ENCODE measurements around the gene NHLRC4. TPM values are rescaled to one million over a fixed set of nuclear protein-coding genes. Genes with fewer than 3 reads are reported as not detected.
A peak's percentile ranks its signal among the peaks of the same experiment; 100 is the strongest.

The NHLRC4 gene
- total and polyA plus RNA-seq, 2 of the 13 experiments (the other 11 are each of a cell fraction or from before 2014, with no cell fraction given), result 0.40 to 0.59 TPM

GRCh38 chr16:589658-590187, 22.9 kb downstream of the NHLRC4 start, which contains the start of gene RAB40C:
RAB40C (plus strand) TSS chr16:590066; CDS start chr16:590292, 226 bp downstream.
- BruUV-seq (replicated peaks), result no TSS peak
- Histone ChIP-seq H3K27ac (ENCODE audit: extremely low read length, insufficient read depth, low read length) (peak within 1 kb of the TSS; percentile 99), H3K27me3 (ENCODE audit: control insufficient read depth in 1 of 2, insufficient read depth in 2 of 2, low read length in 2 of 2) (no peaks in the 10 kb centered on the region), H3K36me3 (replicated peaks in 1 of 2; ENCODE audit: control insufficient read depth in 1 of 2, insufficient read depth in 2 of 2, low read length in 2 of 2) (0 out of 5 replicates have a peak, but pooled peaks cover 0 to 3% of the 10 kb centered on the region in 2 experiments), H4K20me1 (ENCODE audit: insufficient read depth, low read length) (peaks cover 14% of the 10 kb centered on the region; the same call in 1 of the 2 replicates), H3K4me3 (replicated peaks in 1 of 3; ENCODE audit: insufficient read depth in 1 of 3, low read depth in 2 of 3, low read length in 3 of 3) (peak within 1 kb of the TSS; percentile 94 to 96 (median 96)), H3K4me1 (ENCODE audit: insufficient read depth, low read length) (peaks cover 68% of the 10 kb centered on the region), H3K9ac (ENCODE audit: insufficient read depth, low read depth, low read length) (peak within 1 kb of the TSS; percentile 97), H3K9me3 (ENCODE audit: low read length) (no peaks in the 10 kb centered on the region), H2AFZ (ENCODE audit: low read length) (no peak within 1 kb of the TSS), H3K79me2 (ENCODE audit: insufficient read depth, low read length) (peaks cover 44% of the 10 kb centered on the region), H3K4me2 (ENCODE audit: low read depth, low read length) (peak within 1 kb of the TSS; percentile 95)
- peak; percentile 23 for FAIRE-seq
- DNase-seq (ENCODE audit: low spot score), result peak; percentile 93
- ChIA-PET POLR2A (no interaction called here), CTCF (ENCODE audit: low intra/inter-chr PET ratio, low total read pairs) (no interaction called here)
- 0% methylated on average over 15 of the region's 67 CpGs for WGBS (ENCODE audit: low lambda C conversion rate)
- in situ Hi-C loops (cut with HindIII; ENCODE audit: extremely low pct_ligation_motif_present, low pct_unique_long_range_greater_than_20kb) (no loop called here), intact Hi-C loops (cut with micrococcal nuclease; ENCODE audit: unreplicated experiment) (loop anchor here (10.0 kb wide), 1 partner anchor 55 kb away; the partner anchor contains the start of genes MCRIP2 and WDR90)
- ATAC-seq, result peak; percentile 79
- TF ChIP-seq, protein P1, sequence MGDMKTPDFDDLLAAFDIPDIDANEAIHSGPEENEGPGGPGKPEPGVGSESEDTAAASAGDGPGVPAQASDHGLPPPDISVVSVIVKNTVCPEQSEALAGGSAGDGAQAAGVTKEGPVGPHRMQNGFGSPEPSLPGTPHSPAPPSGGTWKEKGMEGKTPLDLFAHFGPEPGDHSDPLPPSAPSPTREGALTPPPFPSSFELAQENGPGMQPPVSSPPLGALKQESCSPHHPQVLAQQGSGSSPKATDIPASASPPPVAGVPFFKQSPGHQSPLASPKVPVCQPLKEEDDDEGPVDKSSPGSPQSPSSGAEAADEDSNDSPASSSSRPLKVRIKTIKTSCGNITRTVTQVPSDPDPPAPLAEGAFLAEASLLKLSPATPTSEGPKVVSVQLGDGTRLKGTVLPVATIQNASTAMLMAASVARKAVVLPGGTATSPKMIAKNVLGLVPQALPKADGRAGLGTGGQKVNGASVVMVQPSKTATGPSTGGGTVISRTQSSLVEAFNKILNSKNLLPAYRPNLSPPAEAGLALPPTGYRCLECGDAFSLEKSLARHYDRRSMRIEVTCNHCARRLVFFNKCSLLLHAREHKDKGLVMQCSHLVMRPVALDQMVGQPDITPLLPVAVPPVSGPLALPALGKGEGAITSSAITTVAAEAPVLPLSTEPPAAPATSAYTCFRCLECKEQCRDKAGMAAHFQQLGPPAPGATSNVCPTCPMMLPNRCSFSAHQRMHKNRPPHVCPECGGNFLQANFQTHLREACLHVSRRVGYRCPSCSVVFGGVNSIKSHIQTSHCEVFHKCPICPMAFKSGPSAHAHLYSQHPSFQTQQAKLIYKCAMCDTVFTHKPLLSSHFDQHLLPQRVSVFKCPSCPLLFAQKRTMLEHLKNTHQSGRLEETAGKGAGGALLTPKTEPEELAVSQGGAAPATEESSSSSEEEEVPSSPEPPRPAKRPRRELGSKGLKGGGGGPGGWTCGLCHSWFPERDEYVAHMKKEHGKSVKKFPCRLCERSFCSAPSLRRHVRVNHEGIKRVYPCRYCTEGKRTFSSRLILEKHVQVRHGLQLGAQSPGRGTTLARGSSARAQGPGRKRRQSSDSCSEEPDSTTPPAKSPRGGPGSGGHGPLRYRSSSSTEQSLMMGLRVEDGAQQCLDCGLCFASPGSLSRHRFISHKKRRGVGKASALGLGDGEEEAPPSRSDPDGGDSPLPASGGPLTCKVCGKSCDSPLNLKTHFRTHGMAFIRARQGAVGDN (CRISPR knock-in tag; IDR thresholded peaks at IDR 0.05), result peak; percentile 11
- TF ChIP-seq PITX1 (CRISPR knock-in tag; IDR thresholded peaks at IDR 0.05), result peak; percentile 61; the same call in 1 of the 2 replicates
- no peak for TF ChIP-seq ZNF747 (CRISPR knock-in tag; IDR thresholded peaks at IDR 0.05; ENCODE audit: borderline replicate concordance)
- TF ChIP-seq HMG20A (CRISPR knock-in tag; IDR thresholded peaks at IDR 0.05; ENCODE audit: borderline replicate concordance), result no peak
- TF ChIP-seq ZNF343 (CRISPR knock-in tag; IDR thresholded peaks at IDR 0.05), result no peak
- TF ChIP-seq ZNF274 (CRISPR knock-in tag; IDR thresholded peaks at IDR 0.05), result peak; percentile 61; the same call in 1 of the 2 replicates
- no peak for TF ChIP-seq ZNF850 (CRISPR knock-in tag; conservative IDR thresholded peaks at IDR 0.05)
- TF ChIP-seq CHD2 (IDR thresholded peaks at IDR 0.05; ENCODE audit: low read depth, low read length), result peak; percentile 81
- TF ChIP-seq ZNF136 (CRISPR knock-in tag; IDR thresholded peaks at IDR 0.05; ENCODE audit: low read depth), result 0 out of 2 replicates have a peak, but pooled peaks have one; percentile 33
- TF ChIP-seq MXD4 (CRISPR knock-in tag; IDR thresholded peaks at IDR 0.05), result no peak
- peak; percentile 71 for TF ChIP-seq SP2 (CRISPR knock-in tag; IDR thresholded peaks at IDR 0.05)
- TF ChIP-seq, protein P2, sequence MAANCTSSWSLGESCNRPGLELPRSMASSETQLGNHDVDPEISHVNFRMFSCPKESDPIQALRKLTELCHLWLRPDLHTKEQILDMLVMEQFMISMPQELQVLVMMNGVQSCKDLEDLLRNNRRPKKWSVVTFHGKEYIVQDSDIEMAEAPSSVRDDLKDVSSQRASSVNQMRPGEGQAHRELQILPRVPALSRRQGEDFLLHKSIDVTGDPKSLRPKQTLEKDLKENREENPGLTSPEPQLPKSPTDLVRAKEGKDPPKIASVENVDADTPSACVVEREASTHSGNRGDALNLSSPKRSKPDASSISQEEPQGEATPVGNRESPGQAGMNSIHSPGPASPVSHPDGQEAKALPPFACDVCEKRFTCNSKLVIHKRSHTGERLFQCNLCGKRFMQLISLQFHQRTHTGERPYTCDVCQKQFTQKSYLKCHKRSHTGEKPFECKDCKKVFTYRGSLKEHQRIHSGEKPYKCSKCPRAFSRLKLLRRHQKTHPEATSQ (CRISPR knock-in tag; IDR thresholded peaks at IDR 0.05; ENCODE audit: borderline replicate concordance), result no peak
- TF ChIP-seq ZNF121 (CRISPR knock-in tag; IDR thresholded peaks at IDR 0.05), result no peak
- 0 out of 2 replicates have a peak, but pooled peaks have one; percentile 50 for TF ChIP-seq PCBP1 (IDR thresholded peaks at IDR 0.05; ENCODE audit: borderline replicate concordance, low read depth, low read length)
- no peak; the same call in 1 of the 2 replicates for TF ChIP-seq KDM2A (CRISPR knock-in tag; IDR thresholded peaks at IDR 0.05; ENCODE audit: borderline replicate concordance, low read depth)
- TF ChIP-seq FOSL2 (CRISPR knock-in tag; IDR thresholded peaks at IDR 0.05), result peak; percentile 18; the same call in 1 of the 2 replicates
- 0 out of 2 replicates have a peak, but pooled peaks have one; percentile 0 for TF ChIP-seq ZNF431 (CRISPR knock-in tag; IDR thresholded peaks at IDR 0.05; ENCODE audit: borderline replicate concordance, low read depth)
- peak; percentile 17; the same call in 1 of the 2 replicates for TF ChIP-seq KMT2B (CRISPR knock-in tag; IDR thresholded peaks at IDR 0.05)
- no peak for TF ChIP-seq FOXO1 (CRISPR knock-in tag; IDR thresholded peaks at IDR 0.05)
- TF ChIP-seq MAZ (IDR thresholded peaks at IDR 0.05; ENCODE audit: borderline replicate concordance, low read depth, low read length), result peak; percentile 26; the same call in 1 of the 2 replicates
- no peak for TF ChIP-seq MAZ (CRISPR knock-in tag; IDR thresholded peaks at IDR 0.05; ENCODE audit: low read depth)
